Neural crest cell (in vitro differentiated cells): ENCODE data around the gene KIAA1755. TPM values are rescaled to one million over a fixed set of nuclear protein-coding genes. Genes with fewer than 3 reads are reported as not detected.

Experiments
- DNase-seq: peaks from one replicate; pipeline ENCODE4 v3.0.0; 2021; ENCODE audit warnings: low read depth, mixed read lengths, low spot score
- H3K27ac Mint-ChIP-seq: one replicate; pipeline ENCODE4 v1.8.0; 2021; ENCODE audit warnings: mild to moderate bottlenecking, mixed read lengths; ENCODE audit not compliant: unreplicated experiment
- H3K27me3 Mint-ChIP-seq: 2 replicates; pipeline ENCODE4 v1.8.0; 2021; ENCODE audit warnings: low read depth, mild to moderate bottlenecking, mixed read lengths
- H3K36me3 Mint-ChIP-seq: 2 replicates; pipeline ENCODE4 v1.8.0; 2021; ENCODE audit warnings: low read depth, mild to moderate bottlenecking, mixed read lengths
- H3K4me1 Mint-ChIP-seq: 2 replicates; pipeline ENCODE4 v1.8.0; 2021; ENCODE audit warnings: mixed read lengths
- H3K4me3 Mint-ChIP-seq: one replicate; pipeline ENCODE4 v1.8.0; 2021; ENCODE audit warnings: mild to moderate bottlenecking, mixed read lengths
- H3K9me3 Mint-ChIP-seq: 2 replicates; pipeline ENCODE4 v1.8.0; 2021; ENCODE audit warnings: mixed read lengths
- CTCF ChIP-seq: fragments of 200-600 bp; sonication (generic); conservative IDR thresholded peaks from 2 replicates; pipeline ENCODE4 v1.5.0; 2021; ENCODE audit warnings: antibody characterized with exemption, mild to moderate bottlenecking
- total RNA-seq: library from RNA; stranded (reverse); gene quantifications from 2 replicates; pipeline ENCODE4 v1.2.1, GENCODE V29; 2021

The KIAA1755 gene
- total RNA-seq, 1 donor from 2014 or later: 8.6 TPM

GRCh38 chr20:38181207-38181801 lies 79.2 kb downstream of the KIAA1755 start:
- H3K4me1 Mint-ChIP-seq: peaks cover 17% of the 10 kb centered on the region
- H3K36me3 Mint-ChIP-seq: no peaks in the 10 kb centered on the region
- no peak overlapping the region for H3K27ac Mint-ChIP-seq
- no peak for DNase-seq
- H3K4me3 Mint-ChIP-seq: no peak overlapping the region
- no peaks in the 10 kb centered on the region for H3K27me3 Mint-ChIP-seq
- TF ChIP-seq CTCF: no peak
- no peaks in the 10 kb centered on the region for H3K9me3 Mint-ChIP-seq

DNA sequence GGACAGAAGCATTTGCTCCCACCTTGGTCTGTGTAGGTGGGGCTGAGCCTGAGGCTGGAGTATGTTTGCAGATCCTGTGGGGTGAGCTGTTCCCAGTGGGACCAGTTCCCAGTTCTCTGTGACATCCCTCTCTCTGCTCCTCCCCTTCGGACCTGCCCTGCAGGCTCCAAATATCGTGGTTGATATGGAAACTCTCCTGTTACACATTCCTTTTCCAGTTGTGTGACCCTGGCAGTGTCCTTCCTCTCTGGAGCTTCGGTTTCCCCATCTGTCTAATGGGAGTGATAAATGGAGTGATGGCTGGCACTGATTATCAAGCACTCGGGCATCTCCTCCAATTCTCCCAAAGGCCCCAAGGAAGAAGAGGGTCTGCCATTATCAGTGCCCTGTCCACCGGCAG lies 79.8 kb downstream of the KIAA1755 start:
- Mint-ChIP-seq H3K27ac (no peak overlapping the region), H3K9me3 (no peaks in the 10 kb centered on the region), H3K4me1 (peaks cover 17% of the 10 kb centered on the region), H3K36me3 (no peaks in the 10 kb centered on the region), H3K27me3 (no peaks in the 10 kb centered on the region), H3K4me3 (no peak overlapping the region)
- TF ChIP-seq CTCF: no peak
- no peak for DNase-seq

DNA sequence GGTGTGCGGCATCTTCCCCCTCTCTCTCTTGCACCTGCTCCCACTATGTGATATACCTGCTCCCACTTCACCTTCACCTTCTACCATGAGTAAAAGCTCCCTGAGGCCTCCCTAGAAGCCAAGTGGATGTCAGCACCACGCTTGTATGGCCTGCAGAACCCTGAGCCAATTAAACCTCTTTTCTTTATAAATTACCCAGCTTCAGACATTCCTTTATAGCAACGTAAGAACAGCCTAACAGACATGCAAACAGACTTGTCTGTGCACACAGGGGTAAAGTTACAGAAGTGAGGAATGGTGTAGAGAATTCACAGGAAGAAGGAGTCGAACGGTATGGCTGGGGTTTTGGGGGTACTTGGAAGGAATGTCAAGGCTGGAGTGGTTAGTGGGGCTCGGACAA lies 80.7 kb downstream of the KIAA1755 start:
- Mint-ChIP-seq H3K4me1 (peaks cover 19% of the 10 kb centered on the region), H3K4me3 (no peak overlapping the region), H3K36me3 (no peaks in the 10 kb centered on the region), H3K9me3 (no peaks in the 10 kb centered on the region), H3K27ac (no peak overlapping the region), H3K27me3 (no peaks in the 10 kb centered on the region)
- no peak for DNase-seq
- TF ChIP-seq CTCF: no peak

DNA sequence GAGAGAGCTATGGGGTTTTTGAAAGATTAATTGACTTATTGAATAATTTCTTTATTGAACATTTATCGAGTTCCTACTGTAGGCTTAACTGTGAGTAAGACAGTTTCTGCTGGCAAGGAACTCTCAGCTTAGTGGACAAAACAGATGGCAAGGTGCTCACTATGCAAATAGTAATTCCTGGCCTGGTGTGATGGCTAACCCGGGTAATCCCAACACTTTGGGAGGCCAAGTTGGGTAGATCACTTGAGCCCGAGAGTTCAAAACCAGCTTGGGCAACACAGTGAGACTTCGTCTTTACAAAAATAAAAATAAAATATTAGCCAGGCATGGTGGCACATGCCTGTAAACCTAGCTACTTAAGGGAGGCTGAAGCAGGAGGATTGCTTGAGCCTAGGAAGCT lies 82.0 kb downstream of the KIAA1755 start:
- Mint-ChIP-seq H3K4me3 (no peak overlapping the region), H3K27ac (no peak overlapping the region), H3K27me3 (no peaks in the 10 kb centered on the region), H3K9me3 (no peaks in the 10 kb centered on the region), H3K4me1 (peaks cover 32% of the 10 kb centered on the region), H3K36me3 (no peaks in the 10 kb centered on the region)
- no peak for DNase-seq
- TF ChIP-seq CTCF: no peak

DNA sequence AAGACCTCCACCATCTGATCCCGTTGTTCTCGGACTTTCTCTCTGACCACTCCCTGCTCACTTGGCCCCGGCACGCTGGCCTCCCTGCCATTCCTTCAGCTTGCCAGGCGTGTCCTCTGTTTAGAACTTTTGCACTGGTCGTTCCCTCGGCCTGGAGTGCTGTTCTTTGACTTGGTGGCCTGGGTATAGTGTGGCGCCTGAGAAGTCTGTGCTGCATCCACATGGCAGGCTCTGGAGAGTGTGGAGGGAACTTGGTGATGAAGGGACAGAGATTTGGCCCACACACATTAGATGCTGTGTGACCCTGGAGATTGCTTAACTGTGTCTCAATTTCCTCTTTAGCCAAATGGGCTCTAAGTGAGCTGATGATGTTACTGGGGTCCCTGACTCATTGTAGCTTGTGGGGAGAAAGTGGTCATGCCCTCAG lies 82.5 kb downstream of the KIAA1755 start:
- no peak overlapping the region for H3K4me3 Mint-ChIP-seq
- no peaks in the 10 kb centered on the region for H3K9me3 Mint-ChIP-seq
- no peak overlapping the region for H3K27ac Mint-ChIP-seq
- no peak for TF ChIP-seq CTCF
- peaks cover 37% of the 10 kb centered on the region for H3K4me1 Mint-ChIP-seq
- H3K27me3 Mint-ChIP-seq: no peaks in the 10 kb centered on the region
- H3K36me3 Mint-ChIP-seq: no peaks in the 10 kb centered on the region
- DNase-seq: no peak
